ENCODE data around the gene FOXO6.

Gene FOXO6

GRCh38 chr1:41389009-41389408 is 27.8 kb downstream of the FOXO6 start:
- H3K9me3 Mint-ChIP-seq = no peaks in the 10 kb centered on the region
- peaks cover 42% of the 10 kb centered on the region for H3K27me3 Mint-ChIP-seq
- no peak overlapping the region for H3K27ac Mint-ChIP-seq (ENCODE audit: low read depth)
- no peaks in the 10 kb centered on the region for H3K4me1 Mint-ChIP-seq
- ATAC-seq (replicated peaks; ENCODE audit: extremely low read depth, poor library complexity, severe bottlenecking) (no peak), DNase-seq (ENCODE audit: low spot score in 2 of 2) (no peak)
- H3K36me3 Mint-ChIP-seq (ENCODE audit: insufficient read depth) = no peaks in the 10 kb centered on the region
- H3K4me3 Mint-ChIP-seq = no peak overlapping the region

DNA sequence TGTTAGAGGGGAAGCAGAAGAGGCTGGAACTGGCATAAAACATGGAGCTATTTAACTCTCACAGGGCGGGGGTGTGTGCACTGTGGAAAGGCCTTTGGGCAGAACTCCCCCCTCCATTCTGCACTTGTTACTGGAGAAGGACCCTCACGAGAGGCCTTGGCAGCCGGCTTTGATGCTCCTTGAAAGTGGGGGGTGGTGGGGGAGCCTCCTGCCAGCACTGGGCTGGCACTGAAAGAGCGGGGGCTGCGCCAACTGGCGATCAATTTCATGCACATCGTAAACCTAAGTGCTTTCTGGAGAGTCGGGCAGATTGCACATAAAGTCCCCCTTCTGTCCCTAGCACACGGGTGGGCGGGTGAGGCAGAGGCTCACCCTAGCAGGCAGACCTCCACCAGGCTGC is 28.9 kb downstream of the FOXO6 start:
- Mint-ChIP-seq H3K27ac (ENCODE audit: low read depth) (no peak overlapping the region), H3K36me3 (ENCODE audit: insufficient read depth) (peaks cover 2% of the 10 kb centered on the region), H3K27me3 (peaks cover 42% of the 10 kb centered on the region), H3K9me3 (no peaks in the 10 kb centered on the region), H3K4me1 (no peaks in the 10 kb centered on the region), H3K4me3 (no peak overlapping the region)
- ATAC-seq (replicated peaks; ENCODE audit: extremely low read depth, poor library complexity, severe bottlenecking) = no peak
- DNase-seq (ENCODE audit: low spot score in 2 of 2) = no peak

DNA sequence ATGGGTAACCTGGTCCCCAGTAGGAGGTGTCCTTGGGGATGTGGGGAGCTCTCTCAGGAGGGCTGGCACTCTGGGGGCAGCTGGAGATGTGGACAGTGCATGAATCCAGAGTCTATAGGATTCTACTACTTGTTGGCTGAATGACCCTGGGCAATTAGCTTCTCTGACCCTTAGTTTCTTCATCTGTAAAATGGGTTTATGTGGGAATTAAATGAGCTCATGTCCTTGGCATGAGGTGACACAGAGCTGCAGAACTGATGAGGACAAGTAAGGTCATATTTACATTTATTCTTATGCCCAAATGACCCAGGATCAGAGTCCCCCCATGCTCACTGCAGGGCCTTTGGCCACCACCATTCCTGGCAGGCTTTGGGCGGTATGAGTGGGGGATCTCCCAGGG is 29.3 kb downstream of the FOXO6 start:
- ATAC-seq (replicated peaks; ENCODE audit: extremely low read depth, poor library complexity, severe bottlenecking) = no peak
- no peaks in the 10 kb centered on the region for H3K9me3 Mint-ChIP-seq
- DNase-seq (ENCODE audit: low spot score in 2 of 2) = no peak
- H3K36me3 Mint-ChIP-seq (ENCODE audit: insufficient read depth) = peaks cover 2% of the 10 kb centered on the region
- peaks cover 2% of the 10 kb centered on the region for H3K4me1 Mint-ChIP-seq
- H3K27me3 Mint-ChIP-seq = peaks cover 42% of the 10 kb centered on the region
- H3K4me3 Mint-ChIP-seq = no peak overlapping the region
- H3K27ac Mint-ChIP-seq (ENCODE audit: low read depth) = no peak overlapping the region

DNA sequence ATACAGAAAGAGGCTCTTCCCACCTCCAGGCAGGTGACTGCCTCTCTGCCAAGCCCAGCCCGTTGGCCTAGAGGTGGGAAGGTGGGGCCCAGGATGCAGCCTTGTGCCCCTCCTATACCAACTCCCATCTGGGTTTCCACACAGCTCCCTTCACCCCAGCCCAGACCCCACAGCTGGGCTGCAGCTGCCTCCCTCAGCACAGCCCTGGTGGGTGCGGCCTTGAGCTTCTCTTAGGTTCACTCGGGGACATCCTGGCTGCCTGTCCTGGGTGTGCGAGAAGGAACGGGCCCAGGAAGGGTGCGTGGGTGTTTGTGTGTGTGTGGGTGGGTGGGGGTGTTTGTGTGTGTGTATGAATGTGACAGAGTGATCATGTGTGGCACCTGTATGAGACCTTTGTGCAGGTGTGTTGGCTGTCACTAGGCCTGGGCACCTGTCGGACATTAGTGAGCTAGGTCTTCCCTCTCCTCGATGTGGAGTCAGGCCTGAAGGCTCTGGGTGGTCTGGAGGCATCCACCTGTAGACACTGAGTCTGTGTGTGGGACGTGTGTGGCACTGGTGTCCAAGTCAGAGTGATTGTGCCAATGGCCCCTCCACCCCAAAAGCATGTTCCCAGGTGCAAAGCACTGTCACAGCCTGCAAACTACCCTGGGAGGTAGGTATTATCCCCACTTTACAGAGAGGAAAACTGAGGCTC is 30.7 kb downstream of the FOXO6 start:
- Mint-ChIP-seq H3K27ac (ENCODE audit: low read depth) (no peak overlapping the region), H3K9me3 (no peaks in the 10 kb centered on the region), H3K36me3 (ENCODE audit: insufficient read depth) (peaks cover 2% of the 10 kb centered on the region), H3K4me3 (no peak overlapping the region), H3K4me1 (peaks cover 9% of the 10 kb centered on the region), H3K27me3 (peaks cover 42% of the 10 kb centered on the region)
- no peak for ATAC-seq (replicated peaks; ENCODE audit: extremely low read depth, poor library complexity, severe bottlenecking)
- no peak for DNase-seq (ENCODE audit: low spot score in 2 of 2)

DNA sequence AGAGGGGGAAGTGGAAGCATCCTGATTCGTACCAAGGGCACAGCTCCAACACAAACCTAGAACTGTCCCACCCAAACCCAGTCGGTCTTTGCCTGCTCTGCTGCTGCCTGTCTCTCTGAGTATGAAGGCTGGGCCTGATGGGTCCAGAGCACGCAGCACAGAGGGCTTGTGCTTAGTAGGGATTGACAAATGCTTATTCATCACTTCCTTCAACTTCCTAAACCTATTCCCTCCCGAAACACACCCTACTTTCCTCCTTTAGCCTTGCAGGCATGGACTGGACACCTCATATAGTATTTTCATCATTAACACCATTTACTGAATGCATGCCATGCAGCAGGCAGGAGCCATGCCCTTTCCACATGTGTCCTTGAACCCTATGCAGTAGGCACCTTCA is 31.3 kb downstream of the FOXO6 start:
- Mint-ChIP-seq H3K27ac (ENCODE audit: low read depth) (no peak overlapping the region), H3K36me3 (ENCODE audit: insufficient read depth) (peaks cover 2% of the 10 kb centered on the region), H3K4me3 (no peak overlapping the region), H3K27me3 (peaks cover 38% of the 10 kb centered on the region), H3K9me3 (no peaks in the 10 kb centered on the region), H3K4me1 (peaks cover 9% of the 10 kb centered on the region)
- DNase-seq (ENCODE audit: low spot score in 2 of 2) (no peak), ATAC-seq (replicated peaks; ENCODE audit: extremely low read depth, poor library complexity, severe bottlenecking) (no peak)

GRCh38 chr1:41393716-41394368 is 32.6 kb downstream of the FOXO6 start:
- Mint-ChIP-seq H3K4me3 (no peak overlapping the region), H3K4me1 (peaks cover 9% of the 10 kb centered on the region), H3K9me3 (no peaks in the 10 kb centered on the region), H3K27me3 (peaks cover 33% of the 10 kb centered on the region), H3K27ac (ENCODE audit: low read depth) (no peak overlapping the region), H3K36me3 (ENCODE audit: insufficient read depth) (peaks cover 2% of the 10 kb centered on the region)
- no peak for ATAC-seq (replicated peaks; ENCODE audit: extremely low read depth, poor library complexity, severe bottlenecking)
- DNase-seq (ENCODE audit: low spot score in 2 of 2) = no peak

DNA sequence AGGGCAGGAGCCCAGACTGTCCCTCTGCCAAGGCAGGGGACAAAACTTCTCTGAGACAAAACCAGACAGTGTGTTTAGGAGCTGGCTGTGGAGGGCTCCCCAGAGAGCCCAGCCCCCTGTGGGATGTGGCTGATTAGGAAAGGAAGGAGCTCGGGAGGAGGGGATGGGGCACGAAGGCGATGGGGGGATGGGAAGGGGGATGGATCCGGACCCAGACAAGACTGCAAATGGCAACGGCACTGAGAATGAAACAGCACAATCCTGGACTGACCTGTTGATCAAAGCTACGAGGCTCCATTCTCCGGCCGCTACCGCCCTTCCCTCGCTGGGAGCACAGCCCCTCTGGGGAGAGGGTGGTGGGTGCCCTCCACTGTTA is 33.1 kb downstream of the FOXO6 start:
- Mint-ChIP-seq H3K27ac (ENCODE audit: low read depth) (no peak overlapping the region), H3K4me1 (peaks cover 9% of the 10 kb centered on the region), H3K4me3 (no peak overlapping the region), H3K36me3 (ENCODE audit: insufficient read depth) (peaks cover 2% of the 10 kb centered on the region), H3K9me3 (no peaks in the 10 kb centered on the region), H3K27me3 (peaks cover 33% of the 10 kb centered on the region)
- ATAC-seq (replicated peaks; ENCODE audit: extremely low read depth, poor library complexity, severe bottlenecking) (no peak), DNase-seq (ENCODE audit: low spot score in 2 of 2) (no peak)

DNA sequence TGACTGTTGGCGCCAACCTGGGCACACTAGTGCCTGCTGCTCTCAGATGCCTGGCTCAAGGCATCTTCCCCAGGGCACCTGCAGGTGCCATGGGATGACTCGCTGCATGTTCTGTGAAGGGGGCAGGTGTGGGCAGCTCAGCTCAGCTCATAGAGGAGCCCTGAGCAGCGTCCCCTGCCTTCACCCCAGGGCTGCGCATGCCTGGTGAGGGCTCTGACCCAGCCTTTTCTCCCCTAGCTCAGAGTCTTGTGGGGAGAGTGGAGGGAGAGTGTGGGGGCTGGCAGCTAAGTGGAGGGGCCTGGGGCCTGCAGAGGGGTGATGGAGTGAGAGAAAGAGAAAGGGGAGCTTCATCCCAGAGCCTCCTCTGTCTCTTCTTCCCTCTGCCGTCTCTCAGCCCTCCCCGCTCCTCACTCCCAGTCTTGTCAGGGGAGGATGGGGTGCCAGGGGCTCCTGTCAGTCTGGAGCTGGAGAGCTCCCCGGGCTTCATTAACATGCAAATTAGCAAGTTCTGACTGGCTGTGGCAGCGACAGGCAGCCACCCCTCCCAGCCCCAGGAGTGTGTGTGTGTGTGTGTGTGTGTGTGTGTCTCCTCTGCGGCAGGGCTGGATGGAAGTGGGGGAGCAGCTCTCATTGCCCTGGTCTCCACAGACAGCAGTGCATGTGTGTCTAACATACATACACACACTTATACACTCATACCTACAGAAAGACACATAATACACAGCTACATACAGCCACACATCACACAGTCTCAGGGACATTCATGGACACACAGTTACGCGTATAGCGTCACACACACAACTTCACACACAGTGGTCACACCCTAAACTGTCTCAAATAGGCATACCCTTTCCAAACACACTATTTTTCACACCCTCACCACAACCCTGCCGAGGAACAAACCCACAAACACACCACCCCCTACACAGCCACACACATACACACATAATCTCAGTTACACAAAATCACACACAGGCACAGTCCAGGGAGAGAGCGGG is 34.0 kb downstream of the FOXO6 start:
- peaks cover 2% of the 10 kb centered on the region for H3K36me3 Mint-ChIP-seq (ENCODE audit: insufficient read depth)
- H3K27ac Mint-ChIP-seq (ENCODE audit: low read depth) = no peak overlapping the region
- peaks cover 33% of the 10 kb centered on the region for H3K27me3 Mint-ChIP-seq
- peak; percentile 54 for ATAC-seq (replicated peaks; ENCODE audit: extremely low read depth, poor library complexity, severe bottlenecking)
- peaks cover 9% of the 10 kb centered on the region for H3K4me1 Mint-ChIP-seq
- DNase-seq (ENCODE audit: low spot score in 2 of 2) = no peak
- no peaks in the 10 kb centered on the region for H3K9me3 Mint-ChIP-seq
- no peak overlapping the region for H3K4me3 Mint-ChIP-seq

DNA sequence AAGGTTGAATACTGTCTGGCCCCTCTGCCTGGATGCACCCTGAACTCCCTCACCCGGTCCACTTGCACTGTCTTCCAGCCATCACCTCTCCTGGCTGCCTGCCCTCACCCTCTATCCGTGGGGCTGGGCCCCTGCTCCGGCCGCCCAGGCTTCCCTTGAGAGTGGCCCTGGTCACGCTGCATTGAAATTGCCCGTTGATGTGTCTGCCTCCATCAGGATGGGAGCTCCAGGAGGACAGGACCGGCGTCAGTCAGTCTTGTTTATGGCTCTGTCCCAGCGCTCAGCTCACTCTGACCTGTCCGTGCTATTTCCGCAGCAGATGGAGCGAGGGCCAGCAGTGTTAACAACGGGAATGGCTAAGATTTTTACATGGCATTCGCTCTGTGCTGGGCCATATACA is 34.9 kb downstream of the FOXO6 start:
- H3K4me3 Mint-ChIP-seq = no peak overlapping the region

GRCh38 chr1:41397020-41397419 is 35.8 kb downstream of the FOXO6 start:
- Mint-ChIP-seq H3K36me3 (ENCODE audit: insufficient read depth) (peaks cover 2% of the 10 kb centered on the region), H3K27me3 (peaks cover 42% of the 10 kb centered on the region), H3K27ac (ENCODE audit: low read depth) (no peak overlapping the region), H3K4me3 (no peak overlapping the region), H3K9me3 (no peaks in the 10 kb centered on the region), H3K4me1 (peaks cover 9% of the 10 kb centered on the region)
- no peak for ATAC-seq (replicated peaks; ENCODE audit: extremely low read depth, poor library complexity, severe bottlenecking)
- no peak for DNase-seq (ENCODE audit: low spot score in 2 of 2)

More for the DNA sequence above, 34.9 kb downstream of the FOXO6 start:
- Mint-ChIP-seq H3K36me3 (ENCODE audit: insufficient read depth) (peaks cover 2% of the 10 kb centered on the region), H3K4me1 (peaks cover 9% of the 10 kb centered on the region), H3K9me3 (no peaks in the 10 kb centered on the region), H3K27ac (ENCODE audit: low read depth) (no peak overlapping the region), H3K27me3 (peaks cover 33% of the 10 kb centered on the region)
- DNase-seq (ENCODE audit: low spot score in 2 of 2) = no peak
- ATAC-seq (replicated peaks; ENCODE audit: extremely low read depth, poor library complexity, severe bottlenecking) = no peak

GRCh38 chr1:41397753-41398330 is 36.6 kb downstream of the FOXO6 start:
- DNase-seq (ENCODE audit: low spot score in 2 of 2) (no peak), ATAC-seq (replicated peaks; ENCODE audit: extremely low read depth, poor library complexity, severe bottlenecking) (no peak)
- peaks cover 2% of the 10 kb centered on the region for H3K36me3 Mint-ChIP-seq (ENCODE audit: insufficient read depth)
- no peak overlapping the region for H3K4me3 Mint-ChIP-seq
- peaks cover 50% of the 10 kb centered on the region for H3K27me3 Mint-ChIP-seq
- no peak overlapping the region for H3K27ac Mint-ChIP-seq (ENCODE audit: low read depth)
- peaks cover 9% of the 10 kb centered on the region for H3K4me1 Mint-ChIP-seq
- H3K9me3 Mint-ChIP-seq = no peaks in the 10 kb centered on the region

DNA sequence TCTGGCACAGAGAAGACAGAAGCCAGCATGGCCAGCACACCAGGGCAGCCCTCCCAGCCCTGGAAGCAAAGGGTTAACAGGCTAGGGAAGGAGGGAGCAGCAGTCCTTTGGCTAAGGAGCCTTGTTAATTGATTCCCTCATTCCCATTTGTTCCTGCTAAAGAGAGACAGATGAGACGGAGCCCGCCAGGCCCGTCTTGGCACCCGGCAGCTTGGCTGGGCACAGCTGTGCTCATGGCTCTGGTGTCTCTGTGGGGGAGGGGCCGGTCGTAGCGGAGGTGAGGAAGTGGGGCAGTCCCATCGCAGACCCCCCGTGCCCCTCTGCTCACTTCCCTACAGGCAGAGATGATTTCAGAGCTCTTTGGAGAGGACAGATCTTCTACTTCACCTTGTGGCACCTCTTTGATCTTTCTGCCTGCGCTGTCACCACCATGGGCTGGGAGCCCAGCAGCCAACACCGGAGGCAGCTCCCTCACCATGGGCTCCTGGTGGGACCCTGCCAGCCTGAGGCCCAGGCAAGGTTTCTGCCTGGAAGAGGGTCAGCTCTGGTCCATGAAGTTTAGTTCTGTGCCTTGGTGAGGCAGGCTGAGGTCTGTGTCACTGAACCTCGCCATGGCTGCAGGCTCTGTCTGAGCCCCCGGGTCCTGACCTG is 38.0 kb downstream of the FOXO6 start:
- DNase-seq (ENCODE audit: low spot score in 2 of 2) = no peak
- Mint-ChIP-seq H3K27ac (ENCODE audit: low read depth) (no peak overlapping the region), H3K4me1 (peaks cover 9% of the 10 kb centered on the region), H3K9me3 (no peaks in the 10 kb centered on the region), H3K27me3 (peaks cover 54% of the 10 kb centered on the region), H3K36me3 (ENCODE audit: insufficient read depth) (peaks cover 4% of the 10 kb centered on the region), H3K4me3 (no peak overlapping the region)
- no peak for ATAC-seq (replicated peaks; ENCODE audit: extremely low read depth, poor library complexity, severe bottlenecking)

All from central memory CD8-positive, alpha-beta T cell (primary cell).